HG02678 (cell line): ENCODE results near the gene CCHCR1.

Source experiments
- ATAC-seq: cut with Tn5 transposase; IDR thresholded peaks from one replicate; pipeline ENCODE4 v1.9.1; 2021; ENCODE audit warnings: mild to moderate bottlenecking, moderate library complexity; ENCODE audit not compliant: unreplicated experiment

The CCHCR1 gene

GRCh38 chr6:31132806-31133205, 24.8 kb downstream of the CCHCR1 start:
- ATAC-seq: no peak

- ATAC-seq: no peak
These were observed 26.0 kb downstream of the CCHCR1 start for GRCh38 chr6:31131595-31131994.

GRCh38 chr6:31130751-31131150, 26.9 kb downstream of the CCHCR1 start:
- no peak for ATAC-seq

- no peak for ATAC-seq
These were observed 28.5 kb downstream of the CCHCR1 start for GRCh38 chr6:31129130-31129529.

GRCh38 chr6:31128093-31128676, 29.4 kb downstream of the CCHCR1 start:
- ATAC-seq: no peak

- no peak for ATAC-seq
These were observed 31.0 kb downstream of the CCHCR1 start for GRCh38 chr6:31126396-31127175.

GRCh38 chr6:31125586-31126363, 31.8 kb downstream of the CCHCR1 start:
- ATAC-seq: no peak

GRCh38 chr6:31125162-31125561, 32.4 kb downstream of the CCHCR1 start:
- no peak for ATAC-seq

GRCh38 chr6:31122791-31123706, 34.6 kb downstream of the CCHCR1 start:
- ATAC-seq: no peak

- no peak for ATAC-seq
These were observed 36.3 kb downstream of the CCHCR1 start for GRCh38 chr6:31121131-31121790.

- no peak for ATAC-seq
These were observed 37.3 kb downstream of the CCHCR1 start, which contains the start of gene CDSN for GRCh38 chr6:31120151-31120915. Gene CDSN (minus strand): TSS chr6:31120446. CDS start chr6:31120419, 27 bp downstream.

GRCh38 chr6:31118178-31118577, 39.4 kb downstream of the CCHCR1 start:
- ATAC-seq: no peak

GRCh38 chr6:31116661-31117385, 40.8 kb downstream of the CCHCR1 start:
- no peak for ATAC-seq

GRCh38 chr6:31115941-31116560, 41.6 kb downstream of the CCHCR1 start:
- ATAC-seq: no peak

GRCh38 chr6:31114970-31115849, 42.4 kb downstream of the CCHCR1 start:
- no peak for ATAC-seq

GRCh38 chr6:31114541-31114878, 43.1 kb downstream of the CCHCR1 start, which contains the start of gene PSORS1C1:
Gene PSORS1C1 (plus strand): TSS chr6:31114800. CDS start chr6:31129633, 14,833 bp downstream.
- no peak for ATAC-seq

- no peak for ATAC-seq
These were observed 43.6 kb downstream of the CCHCR1 start for GRCh38 chr6:31113861-31114540.
